Body of pancreas (tissue), 4 donors: ENCODE results near the gene JAGN1. TPM values are rescaled to one million over a fixed set of nuclear protein-coding genes. Genes with fewer than 3 reads are reported as not detected.

Experiments used
- ATAC-seq: fragments of 150-250 bp; one replicate; pipeline ENCODE4 v1.9.1; 2016
- DNase-seq, 4 donors: peaks; one replicate each; pipeline ENCODE4 v3.0.0-alpha.2; 2019
- H3K27ac ChIP-seq, 4 donors: fragments of 200-600 bp; sonication (generic); 1 replicate in 3 of 4; 2 replicates in 1 of 4; pipeline versions ENCODE4 v1.5.1 to v1.6.1; 2016 to 2019; ENCODE audit warnings: mild to moderate bottlenecking in 1 of 4, mixed read lengths in 1 of 4, moderate library complexity in 1 of 4
- H3K27me3 ChIP-seq, 2 donors: fragments of 200-600 bp; sonication (generic); one replicate each; pipeline ENCODE4 v1.6.0; 2016; ENCODE audit warnings: mild to moderate bottlenecking in 1 of 2
- H3K36me3 ChIP-seq, 2 donors: fragments of 200-600 bp; sonication (generic); replicated peaks in 1 of 2; 2 replicates each; pipeline ENCODE4 v1.5.1; 2016; ENCODE audit warnings: low read depth in 2 of 2; ENCODE audit not compliant: insufficient read depth in 1 of 2
- H3K4me1 ChIP-seq: fragments of 200-600 bp; sonication (generic); one replicate; pipeline ENCODE4 v1.6.0; 2016
- H3K4me3 ChIP-seq, 2 donors: fragments of 200-600 bp; sonication (generic); 1 replicate in 1 of 2; 2 replicates in 1 of 2; pipeline ENCODE4 v1.5.1; 2016 to 2019
- H3K9me3 ChIP-seq, 3 donors: fragments of 200-600 bp; sonication (generic); 1 replicate in 2 of 3; 2 replicates in 1 of 3; pipeline ENCODE4 v1.5.1; 2016
- POLR2A ChIP-seq, 3 donors: fragments of 450-650 bp; IDR thresholded peaks; one replicate each; pipeline ENCODE4 v1.6.1; 2016; ENCODE audit warnings: antibody characterized with exemption in 3 of 3, mild to moderate bottlenecking in 2 of 3
- WGBS, 2 donors: methylation state at CpG; one replicate each; pipeline ENCODE4 v1.1.5; 2017; 5-methylcytosine and 5-hydroxymethylcytosine counted together
- intact Hi-C: fragments of 100-400 bp; cut with DNase I; formaldehyde crosslinking; loops from one replicate; pipeline ENCODE4 v1.15.1; 2023
- total RNA-seq, 2 donors: library from RNA; depleted of rRNA; stranded (reverse); fragments of >200 nt; gene quantifications; one replicate each; pipeline ENCODE4 v1.1.0, GENCODE V29; 2016
- TF ChIP-seq, protein P1 (sequence below), 7 experiments: fragments of 450-650 bp in 4 of 7; fragments of 200-600 bp in 3 of 7; sonication (generic) in 3 of 7; IDR thresholded peaks; one replicate each; pipeline ENCODE4 v1.5.1; 2016 to 2019; ENCODE audit warnings: antibody characterized with exemption in 7 of 7

The JAGN1 gene
- total RNA-seq: 10 to 100 TPM in 1 of 2 donors, 1 to 10 TPM in 1; 5.6 to 19.7 TPM

- TF ChIP-seq, protein P1, sequence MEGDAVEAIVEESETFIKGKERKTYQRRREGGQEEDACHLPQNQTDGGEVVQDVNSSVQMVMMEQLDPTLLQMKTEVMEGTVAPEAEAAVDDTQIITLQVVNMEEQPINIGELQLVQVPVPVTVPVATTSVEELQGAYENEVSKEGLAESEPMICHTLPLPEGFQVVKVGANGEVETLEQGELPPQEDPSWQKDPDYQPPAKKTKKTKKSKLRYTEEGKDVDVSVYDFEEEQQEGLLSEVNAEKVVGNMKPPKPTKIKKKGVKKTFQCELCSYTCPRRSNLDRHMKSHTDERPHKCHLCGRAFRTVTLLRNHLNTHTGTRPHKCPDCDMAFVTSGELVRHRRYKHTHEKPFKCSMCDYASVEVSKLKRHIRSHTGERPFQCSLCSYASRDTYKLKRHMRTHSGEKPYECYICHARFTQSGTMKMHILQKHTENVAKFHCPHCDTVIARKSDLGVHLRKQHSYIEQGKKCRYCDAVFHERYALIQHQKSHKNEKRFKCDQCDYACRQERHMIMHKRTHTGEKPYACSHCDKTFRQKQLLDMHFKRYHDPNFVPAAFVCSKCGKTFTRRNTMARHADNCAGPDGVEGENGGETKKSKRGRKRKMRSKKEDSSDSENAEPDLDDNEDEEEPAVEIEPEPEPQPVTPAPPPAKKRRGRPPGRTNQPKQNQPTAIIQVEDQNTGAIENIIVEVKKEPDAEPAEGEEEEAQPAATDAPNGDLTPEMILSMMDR (IDR thresholded peaks at IDR 0.05): peak in 2 of 7 experiments; percentile 6 to 13
- peak; percentile 70 to 93 (median 89) for TF ChIP-seq POLR2A (IDR thresholded peaks at IDR 0.05)
- H3K9me3 ChIP-seq: no peaks in the 10 kb centered on the region
- WGBS, 2 donors: 0% methylated on average over 9 to 48 of the region's 62 CpGs
These were observed at the start of gene JAGN1 for GRCh38 chr3:9890249-9891071. Gene JAGN1, plus strand, starts transcription at chr3:9890610. Its CDS starts 113 bp downstream, at chr3:9890723.

GRCh38 chr3:9841015-9841414 is 49.4 kb upstream of the JAGN1 start:
- Histone ChIP-seq H3K9me3 (no peaks in the 10 kb centered on the region), H3K4me1 (peaks cover 32% of the 10 kb centered on the region), H3K36me3 (peaks cover 0 to 5% of the 10 kb centered on the region in 2 donors), H3K27ac (no peak overlapping the region), H3K4me3 (no peak overlapping the region), H3K27me3 (no peaks in the 10 kb centered on the region)
- TF ChIP-seq, protein P1 (IDR thresholded peaks at IDR 0.05): no peak
- no peak for TF ChIP-seq POLR2A (IDR thresholded peaks at IDR 0.05)
- intact Hi-C loops: no loop called here
- DNase-seq (no peak), ATAC-seq (no peak)
- 85 to 86% methylated on average over 8 of the region's 8 CpGs for WGBS, 2 donors

More at GRCh38 chr3:9890249-9891071, at the start of gene JAGN1:
- intact Hi-C loops: no loop called here
- Histone ChIP-seq H3K27me3 (no peaks in the 10 kb centered on the region), H3K36me3 (no peaks in the 10 kb centered on the region), H3K27ac (peak within 1 kb of the TSS; percentile 88 to 96 (median 92)), H3K4me1 (peaks cover 12% of the 10 kb centered on the region), H3K4me3 (peak within 1 kb of the TSS; percentile 88 to 100)
- DNase-seq (peak; percentile 89 to 92 (median 90)), ATAC-seq (peak; percentile 99)

DNA sequence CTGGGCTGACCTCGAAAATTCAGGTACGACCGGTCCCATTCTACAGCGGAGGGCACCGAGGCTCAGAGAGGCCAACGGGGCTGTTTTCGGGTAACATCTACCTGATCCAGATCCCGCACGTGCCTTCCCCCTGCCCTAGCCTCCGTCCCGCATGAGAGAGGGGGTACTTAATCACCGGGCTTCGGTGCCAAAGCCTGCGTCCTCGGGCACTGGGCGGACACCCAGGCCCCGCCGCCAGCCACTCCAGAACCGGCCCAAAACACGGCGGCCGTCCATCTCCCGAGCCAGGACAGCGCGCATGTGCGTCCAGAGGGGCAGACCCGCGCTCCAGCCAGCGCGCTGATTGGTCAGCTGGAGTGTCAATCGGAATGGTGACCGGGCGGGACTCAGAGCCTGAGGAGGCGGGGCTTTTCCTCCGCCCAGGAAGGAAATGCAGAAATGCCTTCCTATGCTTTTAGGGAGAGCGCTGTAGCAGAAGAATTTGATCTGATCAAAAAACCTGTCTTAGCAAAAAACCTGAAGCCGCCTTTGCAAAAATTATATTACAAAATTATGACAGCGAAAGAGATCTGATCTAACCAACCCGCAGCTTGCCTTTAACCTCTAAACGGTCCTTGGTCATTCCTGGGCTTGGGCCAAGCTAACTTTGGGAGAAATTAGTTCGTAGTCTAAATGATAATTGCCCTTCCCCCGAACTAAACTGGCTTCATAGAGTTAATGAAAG is 46.5 kb upstream of the JAGN1 start, which contains the start of gene RPUSD3:
Gene RPUSD3, minus strand, starts transcription at position 294 of the 724 bp plus-strand sequence. Its CDS starts 18 bp downstream, at position 276.
- peaks cover 0 to 5% of the 10 kb centered on the region in 2 donors for H3K36me3 ChIP-seq
- intact Hi-C loops: no loop called here
- no peaks in the 10 kb centered on the region for H3K9me3 ChIP-seq
- ATAC-seq (peak; percentile 100), DNase-seq (peak; percentile 97 to 99 (median 98))
- no peaks in the 10 kb centered on the region for H3K27me3 ChIP-seq
- H3K27ac ChIP-seq: peak within 1 kb of the TSS; percentile 35 to 86 (median 76)
- H3K4me3 ChIP-seq: peak within 1 kb of the TSS; percentile 32 to 75
- peaks cover 19% of the 10 kb centered on the region for H3K4me1 ChIP-seq
- peak in 2 of 3 donors; percentile 60 to 61 for TF ChIP-seq POLR2A (IDR thresholded peaks at IDR 0.05)
- TF ChIP-seq, protein P1 (IDR thresholded peaks at IDR 0.05): no peak
- WGBS, 2 donors: 0 to 1% methylated on average over 25 to 42 of the region's 42 CpGs

DNA sequence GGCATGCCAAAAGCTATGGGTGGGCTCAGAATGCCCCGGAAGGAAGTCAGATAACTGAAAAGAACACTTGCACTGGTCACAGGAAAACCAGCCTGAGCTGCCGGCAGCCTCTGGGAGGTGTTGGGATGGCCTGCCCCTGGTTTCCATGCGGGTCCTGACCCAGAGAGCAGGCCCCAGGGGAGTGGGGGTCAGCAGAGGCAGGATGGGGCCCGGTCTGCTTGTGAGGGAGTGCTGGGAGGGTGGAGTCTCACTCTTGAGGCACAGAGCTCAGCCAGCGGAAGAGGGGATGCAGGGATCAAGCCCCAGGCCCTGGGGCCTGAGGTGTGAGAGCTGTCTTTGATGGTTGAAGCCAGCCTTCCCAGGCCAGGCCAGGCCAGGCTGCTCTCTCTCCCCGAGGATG is 44.2 kb upstream of the JAGN1 start:
- Histone ChIP-seq H3K4me1 (peaks cover 20% of the 10 kb centered on the region), H3K36me3 (no peaks in the 10 kb centered on the region), H3K9me3 (no peaks in the 10 kb centered on the region), H3K27ac (no peak overlapping the region), H3K4me3 (no peak overlapping the region), H3K27me3 (no peaks in the 10 kb centered on the region)
- 74 to 83% methylated on average over 5 to 6 of the region's 6 CpGs for WGBS, 2 donors
- intact Hi-C loops: no loop called here
- TF ChIP-seq POLR2A (IDR thresholded peaks at IDR 0.05): no peak
- TF ChIP-seq, protein P1 (IDR thresholded peaks at IDR 0.05): no peak
- no peak for DNase-seq
- no peak for ATAC-seq
